Upper lobe of right lung (tissue), 1 donor: Measurements from ENCODE around the gene ANGPTL7. TPM values are rescaled to one million over a fixed set of nuclear protein-coding genes. Genes with fewer than 3 reads are reported as not detected.

Experiments used
- ATAC-seq: fragments of 200-7000 bp; cut with Tn5 transposase; one replicate; pipeline ENCODE4 v1.9.1; 2020; ENCODE audit warnings: mild to moderate bottlenecking, moderate library complexity
- DNase-seq: peaks from one replicate; pipeline ENCODE4 v3.0.0-alpha.2; 2020
- H3K27ac ChIP-seq: fragments of 200-600 bp; one replicate; pipeline ENCODE4 v1.8.0; 2022
- H3K27me3 ChIP-seq: fragments of 200-600 bp; one replicate; pipeline ENCODE4 v1.8.0; 2022; ENCODE audit warnings: mild to moderate bottlenecking
- H3K36me3 ChIP-seq: fragments of 200-600 bp; one replicate; pipeline ENCODE4 v1.8.0; 2022
- H3K4me1 ChIP-seq: fragments of 200-600 bp; one replicate; pipeline ENCODE4 v1.8.0; 2022
- H3K4me3 ChIP-seq: fragments of 200-600 bp; one replicate; pipeline ENCODE4 v1.8.0; 2022; ENCODE audit warnings: mild to moderate bottlenecking
- H3K9me3 ChIP-seq: fragments of 200-600 bp; one replicate; pipeline ENCODE4 v1.8.0; 2022
- CTCF ChIP-seq: fragments of 200-600 bp; IDR thresholded peaks from one replicate; pipeline ENCODE4 v1.8.0; 2022; ENCODE audit warnings: antibody characterized with exemption
- intact Hi-C: fragments of 100-400 bp; cut with DNase I; formaldehyde crosslinking; loops from one replicate; pipeline ENCODE4 v1.11.0; 2022
- total RNA-seq: library from RNA; stranded (reverse); fragmentation: NEBNext Ultra II Directional; extraction: Animal tissue kit (Norgen Biotek cat#: 25700); gene quantifications from one replicate; pipeline ENCODE4 v1.2.1, GENCODE V29; 2021
- donor health status: DM: no; HTN: yes; CAD: no; lungs with severe emphysema.

Gene ANGPTL7
- total RNA-seq, 1 donor from 2014 or later, result 1.1 TPM

- intact Hi-C loops, result no loop called here
- no peak for DNase-seq
- Histone ChIP-seq H3K4me1 (peaks cover 27% of the 10 kb centered on the region), H3K36me3 (peaks cover 46% of the 10 kb centered on the region), H3K27ac (no peak overlapping the region), H3K4me3 (no peak overlapping the region), H3K27me3 (no peaks in the 10 kb centered on the region), H3K9me3 (no peaks in the 10 kb centered on the region)
- TF ChIP-seq CTCF, result no peak
- no peak for ATAC-seq
Observed at GRCh38 chr1:11152755-11153154, 36.4 kb upstream of the ANGPTL7 start.

GRCh38 chr1:11153184-11153583 lies 36.0 kb upstream of the ANGPTL7 start:
- H3K36me3 ChIP-seq, result peaks cover 41% of the 10 kb centered on the region
- DNase-seq (no peak), ATAC-seq (no peak)
- intact Hi-C loops, result no loop called here
- peaks cover 26% of the 10 kb centered on the region for H3K4me1 ChIP-seq
- H3K4me3 ChIP-seq, result no peak overlapping the region
- no peaks in the 10 kb centered on the region for H3K27me3 ChIP-seq
- TF ChIP-seq CTCF, result no peak
- no peak overlapping the region for H3K27ac ChIP-seq
- no peaks in the 10 kb centered on the region for H3K9me3 ChIP-seq

GRCh38 chr1:11156441-11156840 lies 32.7 kb upstream of the ANGPTL7 start:
- no peak for ATAC-seq
- DNase-seq, result no peak
- H3K36me3 ChIP-seq, result peaks cover 22% of the 10 kb centered on the region
- H3K27ac ChIP-seq, result no peak overlapping the region
- no peaks in the 10 kb centered on the region for H3K9me3 ChIP-seq
- peaks cover 13% of the 10 kb centered on the region for H3K4me1 ChIP-seq
- TF ChIP-seq CTCF, result no peak
- H3K4me3 ChIP-seq, result no peak overlapping the region
- H3K27me3 ChIP-seq, result no peaks in the 10 kb centered on the region
- intact Hi-C loops, result no loop called here

- H3K4me3 ChIP-seq, result no peak overlapping the region
- peaks cover 8% of the 10 kb centered on the region for H3K4me1 ChIP-seq
- TF ChIP-seq CTCF, result no peak
- peaks cover 22% of the 10 kb centered on the region for H3K36me3 ChIP-seq
- H3K27ac ChIP-seq, result no peak overlapping the region
- intact Hi-C loops, result no loop called here
- no peaks in the 10 kb centered on the region for H3K9me3 ChIP-seq
- H3K27me3 ChIP-seq, result no peaks in the 10 kb centered on the region
- no peak for ATAC-seq
- DNase-seq, result no peak
Observed at GRCh38 chr1:11156963-11157362, 32.2 kb upstream of the ANGPTL7 start.

- no peak for DNase-seq
- Histone ChIP-seq H3K36me3 (peaks cover 22% of the 10 kb centered on the region), H3K4me3 (no peak overlapping the region), H3K4me1 (peaks cover 5% of the 10 kb centered on the region), H3K9me3 (no peaks in the 10 kb centered on the region), H3K27me3 (no peaks in the 10 kb centered on the region), H3K27ac (no peak overlapping the region)
- intact Hi-C loops, result no loop called here
- ATAC-seq, result no peak
- TF ChIP-seq CTCF, result no peak
Observed at GRCh38 chr1:11157394-11157793, 31.8 kb upstream of the ANGPTL7 start.

- Histone ChIP-seq H3K9me3 (no peaks in the 10 kb centered on the region), H3K36me3 (peaks cover 22% of the 10 kb centered on the region), H3K27ac (no peak overlapping the region), H3K4me1 (peaks cover 5% of the 10 kb centered on the region), H3K4me3 (no peak overlapping the region), H3K27me3 (no peaks in the 10 kb centered on the region)
- ATAC-seq (peak; percentile 35), DNase-seq (no peak)
- intact Hi-C loops, result no loop called here
- TF ChIP-seq CTCF, result no peak
Observed at GRCh38 chr1:11157867-11158266, 31.3 kb upstream of the ANGPTL7 start.
